PC-3 (cell line): ENCODE data around the gene DIP2C.
"Not testable (repeated sequence)": the region's sequence is repeated elsewhere in the genome, so short reads cannot be mapped to it uniquely, and the experiment has no call there.

Source experiments
- EZH2 ChIP-seq: fragments of 300-600 bp; sonication (generic); IDR thresholded peaks from one replicate; pipeline ENCODE4 v1.6.1; 2017; ENCODE audit warnings: antibody characterized with exemption, mild to moderate bottlenecking, low read length; ENCODE audit not compliant: unreplicated experiment
- EZH2phosphoT487 ChIP-seq: fragments of 300-600 bp; sonication (generic); IDR thresholded peaks from 2 replicates; pipeline ENCODE4 v1.6.1; 2018; ENCODE audit warnings: mild to moderate bottlenecking, antibody characterized with exemption, low read length, borderline replicate concordance
- TF ChIP-seq, protein P1 (sequence below): fragments of 300-600 bp; sonication (generic); conservative IDR thresholded peaks from 2 replicates; pipeline ENCODE4 v1.5.1; 2017; ENCODE audit warnings: antibody characterized with exemption, low read depth, mild to moderate bottlenecking, low read length

DNA sequence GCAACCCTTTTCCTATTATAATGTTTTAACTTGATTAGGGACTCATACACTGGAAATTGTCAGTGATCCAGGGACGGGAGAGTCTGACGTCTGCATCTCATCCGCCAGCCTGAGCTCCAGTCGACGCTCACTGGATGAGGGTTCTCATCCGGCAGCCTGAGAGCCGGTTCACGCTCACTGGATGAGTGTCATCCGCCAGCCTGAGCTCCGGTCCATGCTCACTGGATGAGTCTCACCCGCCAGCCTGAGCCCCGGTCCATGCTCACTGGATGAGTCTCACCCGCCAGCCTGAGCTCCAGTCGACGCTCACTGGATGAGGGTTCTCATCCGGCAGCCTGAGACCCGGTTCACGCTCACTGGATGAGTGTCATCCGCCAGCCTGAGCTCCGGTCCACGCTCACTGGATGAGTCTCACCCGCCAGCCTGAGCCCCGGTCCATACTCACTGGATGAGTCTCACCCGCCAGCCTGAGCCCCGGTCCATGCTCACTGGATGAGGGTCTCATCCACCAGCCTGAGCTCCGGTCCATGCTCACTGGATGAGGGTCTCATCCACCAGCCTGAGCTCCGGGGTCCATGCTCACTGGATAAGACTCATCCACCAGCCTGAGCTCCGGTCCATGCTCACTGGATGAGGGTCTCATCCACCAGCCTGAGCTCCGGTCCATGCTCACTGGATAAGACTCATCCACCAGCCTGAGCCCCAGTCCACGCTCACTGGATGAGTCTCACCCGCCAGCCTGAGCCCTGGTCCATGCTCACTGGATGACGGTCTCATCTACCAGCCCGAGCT lies 209.6 kb downstream of the DIP2C start:
- TF ChIP-seq EZH2, EZH2phosphoT487: not testable (repeated sequence)
- TF ChIP-seq, protein P1, sequence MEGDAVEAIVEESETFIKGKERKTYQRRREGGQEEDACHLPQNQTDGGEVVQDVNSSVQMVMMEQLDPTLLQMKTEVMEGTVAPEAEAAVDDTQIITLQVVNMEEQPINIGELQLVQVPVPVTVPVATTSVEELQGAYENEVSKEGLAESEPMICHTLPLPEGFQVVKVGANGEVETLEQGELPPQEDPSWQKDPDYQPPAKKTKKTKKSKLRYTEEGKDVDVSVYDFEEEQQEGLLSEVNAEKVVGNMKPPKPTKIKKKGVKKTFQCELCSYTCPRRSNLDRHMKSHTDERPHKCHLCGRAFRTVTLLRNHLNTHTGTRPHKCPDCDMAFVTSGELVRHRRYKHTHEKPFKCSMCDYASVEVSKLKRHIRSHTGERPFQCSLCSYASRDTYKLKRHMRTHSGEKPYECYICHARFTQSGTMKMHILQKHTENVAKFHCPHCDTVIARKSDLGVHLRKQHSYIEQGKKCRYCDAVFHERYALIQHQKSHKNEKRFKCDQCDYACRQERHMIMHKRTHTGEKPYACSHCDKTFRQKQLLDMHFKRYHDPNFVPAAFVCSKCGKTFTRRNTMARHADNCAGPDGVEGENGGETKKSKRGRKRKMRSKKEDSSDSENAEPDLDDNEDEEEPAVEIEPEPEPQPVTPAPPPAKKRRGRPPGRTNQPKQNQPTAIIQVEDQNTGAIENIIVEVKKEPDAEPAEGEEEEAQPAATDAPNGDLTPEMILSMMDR: not testable (repeated sequence)
